ENCODE measurements around the gene C1QTNF1.

GRCh38 chr17:79017546-79018369, 6.2 kb upstream of the C1QTNF1 start:
- TF ChIP-seq EZH2 (IDR thresholded peaks at IDR 0.05; ENCODE audit: borderline replicate concordance, low read depth, low read length, severe bottlenecking) (no peak), JUN (IDR thresholded peaks at IDR 0.05; ENCODE audit: borderline replicate concordance, insufficient read depth, insufficient read length, low read depth) (no peak), POLR2AphosphoS5 (IDR thresholded peaks at IDR 0.05; ENCODE audit: insufficient read depth, low read depth, low read length) (no peak), POLR2A (IDR thresholded peaks at IDR 0.05; ENCODE audit: low read depth, low read length) (no peak)
- TF ChIP-seq, protein P1, sequence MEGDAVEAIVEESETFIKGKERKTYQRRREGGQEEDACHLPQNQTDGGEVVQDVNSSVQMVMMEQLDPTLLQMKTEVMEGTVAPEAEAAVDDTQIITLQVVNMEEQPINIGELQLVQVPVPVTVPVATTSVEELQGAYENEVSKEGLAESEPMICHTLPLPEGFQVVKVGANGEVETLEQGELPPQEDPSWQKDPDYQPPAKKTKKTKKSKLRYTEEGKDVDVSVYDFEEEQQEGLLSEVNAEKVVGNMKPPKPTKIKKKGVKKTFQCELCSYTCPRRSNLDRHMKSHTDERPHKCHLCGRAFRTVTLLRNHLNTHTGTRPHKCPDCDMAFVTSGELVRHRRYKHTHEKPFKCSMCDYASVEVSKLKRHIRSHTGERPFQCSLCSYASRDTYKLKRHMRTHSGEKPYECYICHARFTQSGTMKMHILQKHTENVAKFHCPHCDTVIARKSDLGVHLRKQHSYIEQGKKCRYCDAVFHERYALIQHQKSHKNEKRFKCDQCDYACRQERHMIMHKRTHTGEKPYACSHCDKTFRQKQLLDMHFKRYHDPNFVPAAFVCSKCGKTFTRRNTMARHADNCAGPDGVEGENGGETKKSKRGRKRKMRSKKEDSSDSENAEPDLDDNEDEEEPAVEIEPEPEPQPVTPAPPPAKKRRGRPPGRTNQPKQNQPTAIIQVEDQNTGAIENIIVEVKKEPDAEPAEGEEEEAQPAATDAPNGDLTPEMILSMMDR (IDR thresholded peaks at IDR 0.05; ENCODE audit: extremely low read depth in 1 of 2, insufficient read depth in 1 of 2, low read depth in 1 of 2, low read length in 2 of 2), result no peak
